Stimulated activated CD8-positive, alpha-beta memory T cell treated with anti-CD3 and anti-CD28 coated beads, Interleukin-12 subunit alpha, Interleukin-12 subunit beta, amount 100 ng/mL, for 4 hours (primary cell): Measurements from ENCODE around the gene TSKU.

ENCODE experiments used
- DNase-seq: peaks from one replicate; pipeline ENCODE4 v3.0.0-alpha.2; 2020; ENCODE audit warnings: low read depth

TSKU gene

GRCh38 chr11:76752321-76753143 is 30.6 kb upstream of the TSKU start:
- DNase-seq: no peak

- no peak for DNase-seq
Measured at GRCh38 chr11:76753449-76753848, 29.7 kb upstream of the TSKU start.

- no peak for DNase-seq
Measured at GRCh38 chr11:76753950-76754349, 29.2 kb upstream of the TSKU start.

- no peak for DNase-seq
Measured at GRCh38 chr11:76756341-76756741, 26.8 kb upstream of the TSKU start.

GRCh38 chr11:76758311-76758710 is 24.8 kb upstream of the TSKU start:
- DNase-seq: no peak

- no peak for DNase-seq
Measured at GRCh38 chr11:76759092-76759491, 24.1 kb upstream of the TSKU start.

- DNase-seq: no peak
Measured at GRCh38 chr11:76759517-76759916, 23.6 kb upstream of the TSKU start.

GRCh38 chr11:76760236-76760635 is 22.9 kb upstream of the TSKU start:
- DNase-seq: no peak

- no peak for DNase-seq
Measured at GRCh38 chr11:76761718-76762355, 21.3 kb upstream of the TSKU start.

GRCh38 chr11:76762356-76762752 is 20.8 kb upstream of the TSKU start:
- no peak for DNase-seq

GRCh38 chr11:76762867-76763572 is 20.1 kb upstream of the TSKU start:
- DNase-seq: no peak

- DNase-seq: no peak
Measured at GRCh38 chr11:76763573-76764346, 19.4 kb upstream of the TSKU start.

- no peak for DNase-seq
Measured at GRCh38 chr11:76764941-76765665, 18.1 kb upstream of the TSKU start.

GRCh38 chr11:76765863-76766350 is 17.2 kb upstream of the TSKU start:
- no peak for DNase-seq

GRCh38 chr11:76766521-76766920 is 16.6 kb upstream of the TSKU start:
- no peak for DNase-seq

- no peak for DNase-seq
Measured at GRCh38 chr11:76767659-76768058, 15.5 kb upstream of the TSKU start.

GRCh38 chr11:76768088-76768908 is 14.9 kb upstream of the TSKU start:
- no peak for DNase-seq

GRCh38 chr11:76768909-76769560 is 14.1 kb upstream of the TSKU start:
- DNase-seq: no peak

- DNase-seq: no peak
Measured at GRCh38 chr11:76769645-76770586, 13.2 kb upstream of the TSKU start.
